Glutamatergic neuron (in vitro differentiated cells): ENCODE results near the gene PDPR. TPM values are rescaled to one million over a fixed set of nuclear protein-coding genes. Genes with fewer than 3 reads are reported as not detected.
"Not testable (repeated sequence)": the region's sequence is repeated elsewhere in the genome, so short reads cannot be mapped to it uniquely, and the experiment has no call there.

Source experiments
- DNase-seq: peaks from one replicate; pipeline ENCODE4 v3.0.0; 2022
- H3K27ac Mint-ChIP-seq: one replicate; pipeline ENCODE4 v1.8.0; 2020; ENCODE audit warnings: mild to moderate bottlenecking, mixed read lengths, inconsistent platforms; ENCODE audit not compliant: unreplicated experiment
- H3K27me3 Mint-ChIP-seq: one replicate; pipeline ENCODE4 v1.8.0; 2020; ENCODE audit warnings: mild to moderate bottlenecking, moderate library complexity, mixed read lengths, inconsistent platforms; ENCODE audit not compliant: unreplicated experiment
- H3K36me3 Mint-ChIP-seq: one replicate; pipeline ENCODE4 v1.8.0; 2020; ENCODE audit warnings: mild to moderate bottlenecking, mixed read lengths, inconsistent platforms; ENCODE audit not compliant: unreplicated experiment
- H3K4me1 Mint-ChIP-seq: one replicate; pipeline ENCODE4 v1.8.0; 2020; ENCODE audit warnings: mild to moderate bottlenecking, low read depth, mixed read lengths, inconsistent platforms; ENCODE audit not compliant: unreplicated experiment
- H3K4me3 Mint-ChIP-seq: one replicate; pipeline ENCODE4 v1.8.0; 2020; ENCODE audit warnings: mild to moderate bottlenecking, mixed read lengths, inconsistent platforms; ENCODE audit not compliant: unreplicated experiment
- H3K9me3 Mint-ChIP-seq: one replicate; pipeline ENCODE4 v1.8.0; 2020; ENCODE audit warnings: mild to moderate bottlenecking, moderate library complexity, mixed read lengths, inconsistent platforms; ENCODE audit not compliant: unreplicated experiment
- total RNA-seq: library from RNA; stranded (reverse); fragmentation: NEBNext Ultra II Directional; extraction: Animal tissue kit (Norgen Biotek cat#: 25700); gene quantifications from one replicate; pipeline ENCODE4 v1.2.1, GENCODE V29; 2021; ENCODE audit not compliant: unreplicated experiment

PDPR gene
- total RNA-seq, 1 donor from 2014 or later: 19.1 TPM

DNA sequence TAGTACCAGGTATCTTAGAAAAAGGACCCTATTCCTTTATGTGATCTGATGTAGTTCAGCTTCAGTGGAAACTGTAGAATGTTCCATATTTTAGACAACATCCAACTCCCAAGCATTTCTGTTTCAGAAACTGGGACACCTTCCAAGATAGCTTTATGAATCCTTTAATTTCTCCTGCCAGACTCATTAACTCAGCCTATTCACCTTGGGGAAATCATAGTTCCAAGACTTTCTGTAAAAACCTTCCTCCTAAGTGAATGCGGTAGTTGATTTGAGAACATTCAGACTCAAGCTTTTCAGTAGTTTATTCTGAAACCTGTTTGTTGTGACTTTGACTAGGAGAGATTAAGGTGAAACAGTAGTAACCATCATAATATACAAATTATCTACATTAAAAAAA lies 20.0 kb upstream of the PDPR start:
- H3K4me3 Mint-ChIP-seq, DNase-seq, H3K27ac Mint-ChIP-seq, H3K36me3 Mint-ChIP-seq, H3K27me3 Mint-ChIP-seq, H3K9me3 Mint-ChIP-seq, H3K4me1 Mint-ChIP-seq: not testable (repeated sequence)

DNA sequence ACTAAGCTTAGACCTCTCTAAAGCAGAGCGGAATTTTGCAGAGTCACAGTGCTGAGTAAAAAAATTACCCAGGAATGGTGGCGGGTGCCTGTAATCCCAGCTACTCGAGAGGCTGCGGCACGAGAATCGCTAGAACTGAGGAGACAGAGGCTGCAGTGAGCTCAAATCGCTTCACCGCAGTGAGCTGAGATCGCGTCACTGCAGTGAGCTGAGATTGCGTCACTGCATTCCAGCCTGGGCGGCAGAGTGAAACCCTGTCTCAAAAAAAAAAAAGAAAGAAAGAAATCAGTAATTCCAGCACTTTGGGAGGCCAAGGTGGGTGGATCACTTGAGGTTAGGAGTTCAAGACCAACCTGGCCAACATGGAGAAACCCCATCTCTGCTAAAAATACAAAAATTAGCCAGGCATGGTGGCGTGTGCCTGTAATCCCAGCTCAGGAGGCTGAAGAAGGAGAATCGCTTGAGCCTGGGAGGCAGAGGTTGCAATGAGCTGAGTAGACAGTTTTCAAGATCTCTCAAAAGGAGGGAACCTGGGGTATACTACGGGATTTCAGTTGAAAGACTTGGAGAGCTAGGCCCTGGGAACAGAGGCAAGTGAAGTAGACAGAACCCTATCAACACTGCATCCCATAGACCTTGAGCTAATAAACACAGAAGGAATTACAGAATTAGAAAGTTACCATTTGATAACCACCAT lies 4.4 kb upstream of the PDPR start:
- not testable (repeated sequence) for H3K27ac Mint-ChIP-seq

DNA sequence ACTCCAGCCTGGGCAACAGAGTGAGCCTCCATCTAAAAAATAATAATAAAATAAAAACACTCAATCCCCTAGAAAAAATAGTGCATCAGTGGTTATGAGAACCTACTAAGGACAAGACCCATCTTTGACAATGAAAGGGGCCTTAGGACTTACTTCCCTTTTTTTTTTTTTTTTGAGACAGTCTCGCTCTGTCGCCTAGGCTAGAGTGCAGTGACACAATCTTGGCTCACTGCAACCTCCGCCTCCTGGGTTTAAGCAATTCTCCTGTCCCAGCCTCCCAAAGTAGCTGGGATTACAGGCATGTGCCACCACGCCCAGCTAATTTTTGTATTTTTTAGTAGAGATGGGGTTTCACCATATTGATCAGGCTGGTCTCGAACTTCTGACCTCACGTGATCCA lies 2.0 kb upstream of the PDPR start:
- H3K27me3 Mint-ChIP-seq, DNase-seq: not testable (repeated sequence)

More for the DNA sequence above, 4.4 kb upstream of the PDPR start:
- not testable (repeated sequence) for H3K36me3 Mint-ChIP-seq, DNase-seq, H3K27me3 Mint-ChIP-seq, H3K9me3 Mint-ChIP-seq, H3K4me3 Mint-ChIP-seq, H3K4me1 Mint-ChIP-seq

DNA sequence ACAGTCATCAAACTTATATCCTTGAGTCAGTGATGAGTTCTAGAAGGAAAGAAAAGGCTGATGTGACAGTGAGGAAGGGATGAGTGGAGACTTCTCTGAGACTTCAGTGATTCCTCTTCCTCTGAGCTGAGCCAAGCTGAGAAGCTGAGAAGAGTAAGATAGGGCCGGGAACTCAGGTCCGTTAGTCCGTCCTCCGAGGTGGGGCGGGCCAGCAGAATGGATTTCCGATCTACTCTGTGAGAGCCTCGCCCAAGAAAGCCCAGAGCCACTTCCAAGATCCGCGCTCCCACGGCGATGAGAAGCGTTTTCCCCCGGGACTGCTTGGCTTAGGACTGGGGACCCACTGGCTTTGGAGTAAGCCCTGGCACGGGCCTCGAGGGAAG lies 542 bp upstream of the PDPR start:
- H3K4me1 Mint-ChIP-seq, H3K27me3 Mint-ChIP-seq, H3K9me3 Mint-ChIP-seq, DNase-seq, H3K27ac Mint-ChIP-seq, H3K36me3 Mint-ChIP-seq: not testable (repeated sequence)
- peak overlapping the region; percentile 77 for H3K4me3 Mint-ChIP-seq

More for the DNA sequence above, 2.0 kb upstream of the PDPR start:
- not testable (repeated sequence) for H3K27ac Mint-ChIP-seq, H3K4me1 Mint-ChIP-seq, H3K36me3 Mint-ChIP-seq, H3K4me3 Mint-ChIP-seq, H3K9me3 Mint-ChIP-seq

DNA sequence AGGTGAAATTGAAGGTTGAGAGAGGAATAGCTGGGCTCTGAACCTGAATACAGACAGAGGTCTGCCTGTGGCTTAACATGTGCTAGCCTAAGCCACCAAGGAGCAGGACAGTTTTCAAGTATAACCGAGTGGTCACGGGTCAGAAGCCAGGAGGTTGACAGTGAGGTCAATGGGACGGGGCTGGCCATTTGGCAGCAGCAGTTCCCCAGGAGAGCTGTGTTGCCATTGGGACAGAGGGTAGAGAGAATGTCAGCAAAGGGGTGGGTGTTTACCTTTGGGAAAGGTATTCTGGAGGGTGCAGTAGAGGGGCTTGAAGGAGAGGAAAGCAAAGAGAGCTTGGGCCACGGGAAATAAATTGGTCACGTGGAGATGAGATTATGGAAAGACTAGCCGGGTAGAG lies 4.2 kb downstream of the PDPR start:
- not testable (repeated sequence) for H3K36me3 Mint-ChIP-seq, H3K4me3 Mint-ChIP-seq, H3K27me3 Mint-ChIP-seq, H3K9me3 Mint-ChIP-seq, H3K27ac Mint-ChIP-seq, DNase-seq, H3K4me1 Mint-ChIP-seq

DNA sequence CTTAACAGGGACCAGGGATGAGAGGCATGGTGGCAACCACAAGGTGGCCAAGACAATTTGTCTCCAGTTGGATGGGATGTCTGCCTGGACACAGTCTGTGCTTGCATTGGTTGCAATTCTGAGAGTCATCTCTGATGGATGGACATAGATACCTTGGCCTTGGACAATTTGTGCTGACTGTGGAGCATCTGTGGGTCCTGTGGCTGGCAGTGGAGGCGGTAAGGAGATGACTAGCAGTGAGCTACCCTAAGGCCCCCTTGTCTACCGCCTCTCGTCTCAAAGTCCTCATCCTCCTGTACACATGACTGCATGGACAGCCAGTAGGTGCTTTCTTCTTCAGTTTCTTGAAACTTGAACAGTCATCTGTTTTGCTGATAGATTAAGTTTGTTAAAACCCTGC lies 4.6 kb downstream of the PDPR start:
- H3K4me3 Mint-ChIP-seq, H3K36me3 Mint-ChIP-seq, H3K4me1 Mint-ChIP-seq, H3K9me3 Mint-ChIP-seq, H3K27ac Mint-ChIP-seq, H3K27me3 Mint-ChIP-seq, DNase-seq: not testable (repeated sequence)

DNA sequence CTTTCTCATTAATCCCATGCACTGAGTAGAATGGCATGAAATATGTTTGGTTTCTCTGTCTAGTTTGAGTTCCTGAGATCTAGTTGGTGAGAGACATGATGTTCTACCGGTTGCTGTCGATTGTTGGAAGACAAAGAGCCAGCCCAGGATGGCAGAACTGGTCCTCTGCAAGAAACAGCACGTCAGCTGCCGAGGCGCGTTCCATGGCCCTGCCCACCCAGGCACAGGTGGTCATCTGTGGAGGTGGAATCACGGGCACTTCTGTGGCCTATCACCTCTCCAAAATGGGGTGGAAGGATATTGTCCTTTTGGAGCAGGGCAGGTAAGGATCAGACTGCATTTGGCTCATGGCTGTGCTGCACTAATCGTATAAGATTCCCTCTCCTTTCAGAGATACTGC lies 6.3 kb downstream of the PDPR start:
- H3K27me3 Mint-ChIP-seq, H3K4me1 Mint-ChIP-seq: not testable (repeated sequence)

DNA sequence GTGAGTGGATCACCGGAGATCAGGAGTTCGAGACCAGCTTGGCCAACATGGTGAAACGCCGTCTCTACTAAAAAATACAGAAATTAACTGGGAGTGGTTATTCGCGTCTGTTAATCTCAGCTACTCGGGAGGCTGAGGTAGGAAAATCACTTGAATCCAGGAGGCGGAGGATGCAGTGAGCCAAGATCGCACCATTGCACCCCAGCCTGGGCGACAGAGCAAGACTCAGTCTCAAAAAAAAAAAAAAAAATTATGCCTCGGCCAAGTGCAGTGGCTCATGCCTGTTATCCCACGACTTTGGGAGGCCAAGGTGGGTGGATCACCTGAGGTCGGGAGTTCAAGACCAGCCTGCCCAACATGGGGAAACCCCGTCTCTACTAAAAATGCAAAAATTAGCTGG lies 9.7 kb downstream of the PDPR start:
- not testable (repeated sequence) for H3K27me3 Mint-ChIP-seq, DNase-seq

More for the DNA sequence above, 6.3 kb downstream of the PDPR start:
- not testable (repeated sequence) for H3K9me3 Mint-ChIP-seq, DNase-seq, H3K36me3 Mint-ChIP-seq, H3K4me3 Mint-ChIP-seq
- peak overlapping the region; percentile 28 for H3K27ac Mint-ChIP-seq

DNA sequence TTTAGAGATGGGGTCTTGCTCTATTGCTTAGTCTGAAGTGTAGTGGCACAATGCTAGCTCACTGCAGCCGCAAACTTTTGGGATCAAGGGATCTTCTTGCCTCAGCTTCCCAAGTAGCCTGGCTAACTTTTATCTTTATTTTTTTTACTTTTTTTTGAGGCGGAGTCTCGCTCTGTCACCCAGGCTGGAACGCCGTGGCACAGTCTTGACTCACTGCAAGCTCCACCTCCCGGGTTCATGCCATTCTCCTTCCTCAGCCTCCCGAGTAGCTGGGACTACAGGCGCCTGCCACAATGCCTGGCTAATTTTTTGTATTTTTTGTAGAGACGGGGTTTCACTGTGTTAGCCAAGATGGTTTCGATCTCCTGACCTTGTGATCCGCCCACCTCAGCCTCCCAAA lies 12.1 kb downstream of the PDPR start:
- H3K36me3 Mint-ChIP-seq, H3K4me3 Mint-ChIP-seq, DNase-seq, H3K4me1 Mint-ChIP-seq, H3K27me3 Mint-ChIP-seq, H3K27ac Mint-ChIP-seq, H3K9me3 Mint-ChIP-seq: not testable (repeated sequence)

More for the DNA sequence above, 9.7 kb downstream of the PDPR start:
- H3K4me3 Mint-ChIP-seq, H3K4me1 Mint-ChIP-seq, H3K9me3 Mint-ChIP-seq, H3K36me3 Mint-ChIP-seq, H3K27ac Mint-ChIP-seq: not testable (repeated sequence)

DNA sequence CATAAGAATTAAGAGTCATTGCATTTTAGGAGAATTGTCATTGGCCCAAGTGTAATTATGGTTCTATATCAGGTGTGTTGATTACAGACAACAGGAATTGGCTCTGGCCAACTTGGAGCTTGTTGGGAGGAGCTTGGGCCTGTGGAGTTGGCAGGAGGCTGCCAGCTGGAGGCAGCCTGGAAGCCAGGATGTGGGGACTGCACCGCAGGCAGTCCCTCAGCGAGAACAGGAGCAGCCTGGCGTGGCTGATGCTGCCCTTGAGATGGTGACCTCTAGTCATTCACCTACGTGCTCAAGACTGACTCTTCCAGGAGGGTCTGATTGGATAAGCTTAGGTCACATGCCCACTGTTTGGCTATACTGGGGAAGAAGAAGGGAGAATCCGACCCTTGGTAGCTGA lies 13.6 kb downstream of the PDPR start:
- not testable (repeated sequence) for H3K4me1 Mint-ChIP-seq, H3K9me3 Mint-ChIP-seq, H3K27me3 Mint-ChIP-seq, DNase-seq, H3K27ac Mint-ChIP-seq, H3K36me3 Mint-ChIP-seq, H3K4me3 Mint-ChIP-seq

DNA sequence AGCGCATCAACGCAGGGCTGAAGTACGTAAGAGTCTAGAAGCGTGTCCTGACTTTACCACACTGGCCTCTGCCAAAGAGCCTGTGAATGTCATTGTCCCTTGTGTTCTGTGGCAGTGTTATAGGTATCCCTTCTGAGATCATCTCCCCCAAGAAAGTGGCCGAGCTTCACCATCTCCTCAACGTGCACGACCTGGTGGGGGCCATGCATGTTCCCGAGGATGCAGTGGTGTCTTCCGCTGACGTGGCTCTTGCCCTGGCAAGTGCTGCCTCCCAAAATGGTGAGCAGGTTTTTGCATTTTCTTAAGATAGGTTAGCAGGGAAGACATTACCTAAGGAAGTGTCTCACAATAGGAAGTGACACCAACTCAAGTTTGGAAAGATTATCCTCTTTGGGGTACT lies 14.7 kb downstream of the PDPR start:
- DNase-seq, H3K9me3 Mint-ChIP-seq, H3K4me1 Mint-ChIP-seq, H3K4me3 Mint-ChIP-seq, H3K27ac Mint-ChIP-seq, H3K36me3 Mint-ChIP-seq, H3K27me3 Mint-ChIP-seq: not testable (repeated sequence)

DNA sequence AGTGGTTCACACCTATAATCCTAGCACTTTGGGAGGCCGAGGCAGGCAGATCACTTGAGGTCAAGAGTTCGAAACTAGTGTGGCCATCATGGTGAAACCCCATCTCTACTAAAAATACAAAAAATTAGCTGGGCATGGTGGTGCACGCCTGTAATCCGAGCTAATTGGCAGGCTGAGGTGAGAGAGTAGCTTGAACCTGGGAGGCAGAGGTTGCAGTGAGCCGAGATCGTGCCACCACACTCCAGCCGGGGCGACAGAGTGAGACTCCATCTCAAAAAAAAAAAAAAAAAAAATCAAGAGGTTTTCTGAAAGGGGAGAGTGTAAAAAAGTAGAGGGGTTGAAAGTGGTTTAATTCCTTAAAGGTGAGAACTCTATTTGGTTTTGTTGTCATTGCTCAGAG lies 21.7 kb downstream of the PDPR start:
- not testable (repeated sequence) for H3K9me3 Mint-ChIP-seq, DNase-seq, H3K4me1 Mint-ChIP-seq, H3K27me3 Mint-ChIP-seq, H3K36me3 Mint-ChIP-seq, H3K4me3 Mint-ChIP-seq, H3K27ac Mint-ChIP-seq

DNA sequence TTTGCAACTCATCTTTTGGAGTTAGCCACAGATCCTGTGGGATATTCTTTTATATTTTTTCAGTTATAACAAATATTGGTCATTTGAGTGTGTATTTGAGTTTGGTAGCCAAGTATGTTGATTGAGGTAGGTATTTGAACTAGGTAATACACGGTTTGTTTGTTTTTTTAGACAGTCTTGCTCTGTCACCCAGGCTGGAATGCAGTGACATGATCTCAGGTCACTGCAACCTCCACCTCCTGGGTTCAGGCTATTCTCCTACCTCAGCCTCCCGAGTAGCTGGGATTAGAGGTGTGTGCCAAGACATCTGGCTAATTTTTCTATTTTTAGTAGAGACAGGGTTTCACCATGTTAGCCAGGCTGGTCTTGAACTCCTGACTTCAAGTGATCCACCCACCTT lies 22.5 kb downstream of the PDPR start:
- not testable (repeated sequence) for H3K4me3 Mint-ChIP-seq, DNase-seq, H3K36me3 Mint-ChIP-seq, H3K4me1 Mint-ChIP-seq, H3K27ac Mint-ChIP-seq, H3K27me3 Mint-ChIP-seq, H3K9me3 Mint-ChIP-seq
